NCI-H2029 treated with DMSO at 0.1 percent for 48 hours (cell line): ENCODE data around the gene SCN2A.
"Not testable (repeated sequence)": the region's sequence is repeated elsewhere in the genome, so short reads cannot be mapped to it uniquely, and the experiment has no call there.

Experiments used
- DNase-seq: peaks from one replicate; lab custom pipeline; 2025; lab: John Stamatoyannopoulos, UW

The SCN2A gene

DNA sequence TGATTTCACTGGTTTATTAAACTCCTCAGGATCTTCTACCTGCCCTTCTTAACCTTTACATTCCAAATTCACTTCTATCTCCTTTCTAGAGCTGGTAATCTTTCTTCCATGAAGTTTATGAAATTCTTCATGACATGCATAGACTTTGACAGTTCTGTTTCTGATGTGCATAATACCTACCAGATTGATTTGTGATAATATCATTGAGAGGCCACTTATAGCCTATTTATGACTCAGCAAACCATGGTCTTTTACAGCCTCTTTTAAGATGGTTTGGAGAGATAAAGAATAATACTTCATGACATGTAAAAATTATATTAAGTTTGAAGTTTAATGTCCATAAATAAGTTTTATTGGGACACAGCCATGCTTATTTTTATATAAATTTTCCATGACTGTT lies 14.0 kb downstream of the SCN2A start:
- DNase-seq = no peak

- no peak for DNase-seq
Observed at GRCh38 chr2:165256618-165257017, 17.4 kb downstream of the SCN2A start.

DNA sequence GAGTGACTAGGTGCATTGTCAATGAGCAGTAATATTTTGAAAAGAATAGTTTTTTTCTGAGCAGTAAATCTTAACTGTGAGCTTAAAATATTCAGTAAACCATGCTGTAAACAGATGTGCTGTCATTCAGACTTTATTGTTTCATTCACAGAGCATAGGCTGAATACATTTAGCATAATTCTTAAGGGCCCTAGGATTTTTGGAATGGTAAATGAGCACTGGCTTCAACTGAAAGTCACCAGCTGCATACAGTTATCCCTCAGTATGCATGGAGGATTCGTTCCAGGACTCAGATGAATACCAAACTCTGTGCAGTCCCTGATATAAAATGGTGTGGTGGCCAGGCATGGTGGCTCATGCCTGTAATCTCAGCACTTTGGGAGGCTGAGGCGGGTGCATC lies 21.1 kb downstream of the SCN2A start:
- not testable (repeated sequence) for DNase-seq

GRCh38 chr2:165268754-165269153 lies 29.5 kb downstream of the SCN2A start:
- no peak for DNase-seq

GRCh38 chr2:165273176-165273575 lies 34.0 kb downstream of the SCN2A start:
- no peak for DNase-seq

DNA sequence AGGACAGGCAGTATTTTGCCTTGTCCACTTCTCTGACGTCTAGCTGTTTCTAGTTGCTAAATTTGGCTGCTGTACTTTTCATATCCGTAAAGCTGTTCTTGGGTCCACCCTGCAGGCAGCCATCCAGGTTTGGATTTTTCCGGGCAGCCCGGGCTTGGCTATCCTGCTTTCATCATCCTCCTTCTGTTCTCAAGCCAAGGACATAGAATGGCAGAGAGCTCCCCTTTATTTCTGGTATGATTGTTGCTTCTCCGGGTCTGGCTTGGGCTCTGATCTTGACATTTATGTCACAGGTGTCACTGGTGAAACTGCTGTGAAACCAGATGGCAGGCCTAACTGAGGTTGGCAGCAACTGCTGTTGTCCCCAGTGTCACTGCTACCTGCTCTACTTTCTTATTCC lies 35.5 kb downstream of the SCN2A start:
- no peak for DNase-seq

DNA sequence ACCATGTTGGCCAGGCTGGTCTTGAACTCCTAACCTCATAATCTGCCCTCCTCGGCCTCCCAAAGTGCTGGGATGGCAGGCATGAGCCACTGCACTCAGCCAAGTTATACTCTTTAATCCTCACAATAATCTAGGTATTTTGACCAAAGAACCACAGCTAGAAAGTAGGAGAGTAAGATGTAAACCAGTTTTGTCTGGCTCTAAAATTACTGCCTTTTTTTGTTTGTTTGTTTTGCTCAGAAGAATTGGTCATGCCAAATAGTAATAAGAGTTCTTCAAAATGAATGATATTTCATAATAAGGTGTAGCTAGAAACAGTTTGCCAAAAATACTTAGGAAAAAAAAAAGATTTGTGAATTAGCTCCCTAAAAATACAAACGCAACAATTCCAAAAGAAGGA lies 36.7 kb downstream of the SCN2A start:
- DNase-seq = no peak

DNA sequence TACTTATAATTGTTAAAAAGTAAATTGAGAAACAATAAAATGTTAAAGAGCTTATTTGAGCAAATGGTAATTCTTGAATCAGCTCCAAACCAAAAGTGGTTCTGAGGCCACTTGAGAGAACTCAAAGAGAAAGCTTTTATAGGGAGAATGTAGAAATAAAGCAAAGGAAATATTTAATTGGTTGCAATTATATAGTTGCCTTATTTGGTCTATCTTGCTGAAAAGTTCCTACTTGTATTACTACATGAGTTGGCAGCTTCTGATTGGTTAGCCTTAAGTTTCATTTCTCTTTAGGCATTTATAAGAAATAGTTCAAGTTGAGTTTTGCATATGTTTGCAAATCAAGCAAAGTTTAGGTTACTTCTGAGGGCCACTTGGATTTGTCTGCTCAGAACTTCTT lies 38.1 kb downstream of the SCN2A start:
- DNase-seq = no peak

DNA sequence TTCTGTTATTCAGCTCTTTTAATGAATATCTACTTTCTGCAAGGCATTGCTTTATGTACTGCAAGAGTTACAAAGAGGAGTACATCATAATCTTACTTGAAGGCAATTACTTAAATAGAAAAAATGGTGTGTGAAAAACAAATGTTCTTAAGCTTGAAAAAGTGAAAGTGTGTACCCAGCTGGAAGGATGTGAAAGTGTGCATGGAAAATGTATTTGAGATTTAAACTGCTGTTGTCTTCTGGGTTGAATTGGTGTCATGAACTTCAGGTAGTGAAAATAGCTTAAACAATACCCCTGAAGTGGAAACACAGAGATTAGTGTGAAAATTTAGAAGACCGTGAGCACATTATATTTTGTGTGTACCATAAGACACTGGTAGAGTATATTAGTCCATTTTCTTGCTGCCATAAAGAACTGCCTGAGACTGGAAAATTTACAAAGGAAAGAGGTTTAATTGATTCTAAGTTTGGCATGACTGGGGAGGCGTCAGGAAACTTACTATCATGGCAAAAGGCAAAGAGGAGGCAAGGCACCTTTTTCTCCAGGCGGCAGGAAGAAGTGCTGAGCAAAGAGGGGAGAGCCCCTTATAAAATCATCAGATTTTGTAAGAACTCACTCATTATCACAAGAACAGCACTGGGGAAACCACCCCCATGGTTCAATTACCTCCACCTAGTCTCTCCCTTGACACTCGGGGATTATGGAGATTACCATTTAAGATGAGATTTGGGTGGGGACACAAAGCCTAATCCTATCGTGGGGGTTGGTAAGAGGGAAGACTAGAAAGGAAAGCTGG lies 38.8 kb downstream of the SCN2A start:
- no peak for DNase-seq

- DNase-seq = no peak
Observed at GRCh38 chr2:165280356-165280755, 41.1 kb downstream of the SCN2A start.

DNA sequence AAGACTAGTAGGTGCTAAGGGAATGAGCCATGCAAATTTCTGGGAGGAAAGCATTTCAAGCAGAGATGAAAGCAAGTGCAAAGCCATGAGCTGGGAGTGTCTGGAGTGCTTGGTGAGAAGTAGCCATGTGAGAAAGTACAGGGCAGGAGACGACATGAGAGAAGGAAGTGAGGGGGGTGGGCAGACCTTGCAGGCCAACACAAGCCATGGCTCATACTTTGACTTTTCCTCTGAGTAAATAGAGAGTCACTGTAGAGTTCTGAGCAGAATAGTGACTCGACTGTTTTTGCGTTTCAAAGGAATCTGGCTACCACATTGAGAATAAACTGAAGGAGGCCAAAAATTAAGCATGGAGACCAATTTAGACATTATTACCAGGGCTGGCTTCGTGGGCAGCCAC lies 42.2 kb downstream of the SCN2A start:
- no peak for DNase-seq

DNA sequence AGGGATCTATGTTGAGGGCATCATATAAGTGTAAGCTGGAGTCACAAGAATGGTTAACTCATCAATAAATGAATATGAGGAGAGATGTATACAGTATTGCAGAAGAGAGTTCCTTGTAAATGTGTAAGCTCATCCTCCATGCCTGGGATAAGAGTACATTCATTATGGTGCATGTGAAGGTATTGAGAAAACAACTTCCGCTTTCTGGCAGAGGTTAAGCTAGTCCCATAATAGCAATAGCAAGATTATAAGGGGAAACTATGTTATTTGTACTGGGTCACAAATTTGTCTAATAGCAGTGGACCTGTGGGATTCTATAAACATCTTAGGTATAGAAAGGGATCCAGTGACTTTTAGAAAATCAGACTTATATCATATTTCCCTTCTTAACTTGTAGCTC lies 44.1 kb downstream of the SCN2A start:
- DNase-seq = no peak

DNA sequence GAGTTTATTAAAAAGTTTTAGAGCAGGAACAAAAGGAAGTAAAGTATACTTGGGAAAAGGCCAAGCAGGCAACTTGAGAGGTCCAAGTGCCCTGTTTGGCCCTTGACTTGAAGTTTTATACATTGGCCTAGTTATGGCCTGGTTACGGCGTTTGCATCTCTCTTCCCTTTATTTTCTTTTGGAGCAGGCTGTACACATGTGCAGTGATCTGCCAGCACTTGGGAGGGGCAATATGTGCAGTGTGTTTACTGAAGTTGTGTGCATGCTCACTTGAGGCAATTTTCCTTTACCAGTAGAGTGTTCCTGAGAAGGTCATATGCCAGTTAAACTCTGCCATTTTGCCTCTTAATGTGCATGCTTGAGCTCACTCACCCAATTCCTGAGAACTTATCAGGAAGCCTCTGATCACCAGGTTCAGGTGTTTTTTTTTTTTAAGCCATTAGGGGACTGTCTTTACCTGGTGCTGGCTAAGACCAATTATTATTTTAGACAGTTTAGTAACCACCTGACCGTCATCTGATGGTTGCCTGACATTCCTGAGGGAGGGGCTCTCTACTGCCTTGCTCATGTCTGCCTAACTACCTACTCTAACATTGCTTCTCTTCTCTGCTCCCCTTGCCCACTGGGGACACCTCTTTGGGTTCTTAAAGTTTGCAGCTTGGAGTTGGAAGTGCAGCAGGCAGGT lies 48.0 kb downstream of the SCN2A start:
- DNase-seq = no peak

GRCh38 chr2:165289069-165289468 lies 49.9 kb downstream of the SCN2A start:
- DNase-seq = no peak

- DNase-seq = peak; percentile 97
Observed at GRCh38 chr2:165293440-165294420, 54.5 kb downstream of the SCN2A start.

- DNase-seq = no peak
Observed at GRCh38 chr2:165294912-165295311, 55.7 kb downstream of the SCN2A start.

DNA sequence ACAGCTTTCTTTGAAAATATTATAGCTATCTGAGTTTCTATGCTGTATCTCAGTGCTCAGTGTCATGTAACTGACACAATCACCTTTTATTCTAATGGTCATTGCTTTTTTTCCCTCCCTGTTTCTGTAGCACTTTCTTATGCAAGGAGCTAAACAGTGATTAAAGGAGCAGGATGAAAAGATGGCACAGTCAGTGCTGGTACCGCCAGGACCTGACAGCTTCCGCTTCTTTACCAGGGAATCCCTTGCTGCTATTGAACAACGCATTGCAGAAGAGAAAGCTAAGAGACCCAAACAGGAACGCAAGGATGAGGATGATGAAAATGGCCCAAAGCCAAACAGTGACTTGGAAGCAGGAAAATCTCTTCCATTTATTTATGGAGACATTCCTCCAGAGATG lies 56.4 kb downstream of the SCN2A start:
- no peak for DNase-seq

- no peak for DNase-seq
Observed at GRCh38 chr2:165305391-165306096, 66.3 kb downstream of the SCN2A start.

DNA sequence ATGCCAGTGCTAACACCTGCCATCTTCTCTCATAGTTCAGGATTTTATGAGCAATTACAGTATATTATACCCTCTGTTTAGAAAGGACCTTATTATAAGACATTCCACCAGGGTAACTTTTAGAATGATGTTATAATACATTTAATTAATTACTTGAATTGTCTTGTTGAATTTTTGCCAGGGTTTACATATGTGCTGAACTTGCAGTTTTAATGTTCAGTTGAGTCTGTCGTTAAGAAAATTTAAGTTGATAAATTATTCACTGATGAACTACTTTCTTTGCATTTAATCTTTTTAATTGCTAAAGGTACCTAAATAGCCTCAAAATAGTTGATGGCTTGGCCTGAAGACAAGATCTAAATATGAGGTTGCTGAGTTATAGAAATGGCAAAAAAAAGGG lies 68.1 kb downstream of the SCN2A start:
- no peak for DNase-seq

GRCh38 chr2:165311949-165312348 lies 72.7 kb downstream of the SCN2A start:
- DNase-seq = no peak

- no peak for DNase-seq
Observed at GRCh38 chr2:165312999-165313398, 73.8 kb downstream of the SCN2A start.

- no peak for DNase-seq
Observed at GRCh38 chr2:165313509-165313908, 74.3 kb downstream of the SCN2A start.
